SK-N-SH treated with all-trans-retinoic acid at 6 μM for 48 hours (cell line): ENCODE measurements around the gene MATR3.

Source experiments
- ARNTL ChIP-seq: fragments of 450-650 bp; formaldehyde crosslinking; IDR thresholded peaks from 2 replicates; pipeline ENCODE4 v1.5.0; 2020; ENCODE audit warnings: low read depth, mild to moderate bottlenecking, moderate library complexity, borderline replicate concordance
- BACH2 ChIP-seq: fragments of 250-450 bp; sonication (Bioruptor Pico); IDR thresholded peaks from 2 replicates; pipeline ENCODE4 v1.9.0; 2021; ENCODE audit warnings: mild to moderate bottlenecking, borderline replicate concordance
- GLIS3 ChIP-seq: fragments of 250-450 bp; sonication (Bioruptor Pico); IDR thresholded peaks from 2 replicates; pipeline ENCODE4 v1.5.0; 2020; ENCODE audit warnings: mild to moderate bottlenecking, moderate library complexity
- OSR1 ChIP-seq: fragments of 250-450 bp; sonication (Bioruptor Pico); IDR thresholded peaks from 2 replicates; pipeline ENCODE4 v1.8.0; 2022; ENCODE audit warnings: moderate library complexity, mild to moderate bottlenecking, inconsistent platforms
- POU6F1 ChIP-seq: fragments of 250-450 bp; sonication (Bioruptor Pico); IDR thresholded peaks from 2 replicates; pipeline ENCODE4 v1.8.0; 2021; ENCODE audit warnings: low read depth, mild to moderate bottlenecking, moderate library complexity, borderline replicate concordance
- RARB ChIP-seq: fragments of 250-450 bp; sonication (Bioruptor Pico); IDR thresholded peaks from 2 replicates; pipeline ENCODE4 v1.8.0; 2021; ENCODE audit warnings: mild to moderate bottlenecking, moderate library complexity
- TCF4 ChIP-seq: fragments of 250-450 bp; sonication (Bioruptor Pico); IDR thresholded peaks from 2 replicates; pipeline ENCODE4 v1.8.0; 2021; ENCODE audit warnings: mild to moderate bottlenecking, moderate library complexity, borderline replicate concordance
- ZC3H10 ChIP-seq: fragments of 250-450 bp; sonication (Bioruptor Pico); IDR thresholded peaks from 2 replicates; pipeline ENCODE4 v1.5.1; 2021; ENCODE audit warnings: mild to moderate bottlenecking, moderate library complexity
- ZFP3 ChIP-seq: fragments of 250-450 bp; sonication (Bioruptor Pico); IDR thresholded peaks from 2 replicates; pipeline ENCODE4 v1.5.0; 2020; ENCODE audit warnings: mild to moderate bottlenecking, moderate library complexity
- ZFP30 ChIP-seq: fragments of 450-650 bp; formaldehyde crosslinking; IDR thresholded peaks from 2 replicates; pipeline ENCODE4 v1.5.0; 2022; ENCODE audit warnings: mild to moderate bottlenecking, moderate library complexity
- ZNF8 ChIP-seq: fragments of 450-650 bp; formaldehyde crosslinking; IDR thresholded peaks from 2 replicates; pipeline ENCODE4 v1.5.0; 2020; ENCODE audit warnings: mild to moderate bottlenecking, moderate library complexity
- TF ChIP-seq, protein P1 (sequence below): fragments of 250-450 bp; sonication (Bioruptor Pico); IDR thresholded peaks from 2 replicates; pipeline ENCODE4 v1.5.0; 2020; ENCODE audit warnings: mild to moderate bottlenecking, moderate library complexity
- TF ChIP-seq, protein P2 (sequence below): fragments of 250-450 bp; sonication (Bioruptor Pico); IDR thresholded peaks from 2 replicates; pipeline ENCODE4 v1.8.0; 2020; ENCODE audit warnings: mild to moderate bottlenecking, moderate library complexity, borderline replicate concordance
- TF ChIP-seq, protein P3 (sequence below): fragments of 250-450 bp; sonication (Bioruptor Pico); IDR thresholded peaks from 2 replicates; pipeline ENCODE4 v1.5.1; 2021; ENCODE audit warnings: mild to moderate bottlenecking, moderate library complexity

- TF ChIP-seq, protein P1, sequence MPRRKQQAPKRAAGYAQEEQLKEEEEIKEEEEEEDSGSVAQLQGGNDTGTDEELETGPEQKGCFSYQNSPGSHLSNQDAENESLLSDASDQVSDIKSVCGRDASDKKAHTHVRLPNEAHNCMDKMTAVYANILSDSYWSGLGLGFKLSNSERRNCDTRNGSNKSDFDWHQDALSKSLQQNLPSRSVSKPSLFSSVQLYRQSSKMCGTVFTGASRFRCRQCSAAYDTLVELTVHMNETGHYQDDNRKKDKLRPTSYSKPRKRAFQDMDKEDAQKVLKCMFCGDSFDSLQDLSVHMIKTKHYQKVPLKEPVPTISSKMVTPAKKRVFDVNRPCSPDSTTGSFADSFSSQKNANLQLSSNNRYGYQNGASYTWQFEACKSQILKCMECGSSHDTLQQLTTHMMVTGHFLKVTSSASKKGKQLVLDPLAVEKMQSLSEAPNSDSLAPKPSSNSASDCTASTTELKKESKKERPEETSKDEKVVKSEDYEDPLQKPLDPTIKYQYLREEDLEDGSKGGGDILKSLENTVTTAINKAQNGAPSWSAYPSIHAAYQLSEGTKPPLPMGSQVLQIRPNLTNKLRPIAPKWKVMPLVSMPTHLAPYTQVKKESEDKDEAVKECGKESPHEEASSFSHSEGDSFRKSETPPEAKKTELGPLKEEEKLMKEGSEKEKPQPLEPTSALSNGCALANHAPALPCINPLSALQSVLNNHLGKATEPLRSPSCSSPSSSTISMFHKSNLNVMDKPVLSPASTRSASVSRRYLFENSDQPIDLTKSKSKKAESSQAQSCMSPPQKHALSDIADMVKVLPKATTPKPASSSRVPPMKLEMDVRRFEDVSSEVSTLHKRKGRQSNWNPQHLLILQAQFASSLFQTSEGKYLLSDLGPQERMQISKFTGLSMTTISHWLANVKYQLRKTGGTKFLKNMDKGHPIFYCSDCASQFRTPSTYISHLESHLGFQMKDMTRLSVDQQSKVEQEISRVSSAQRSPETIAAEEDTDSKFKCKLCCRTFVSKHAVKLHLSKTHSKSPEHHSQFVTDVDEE (CRISPR knock-in tag) = no peak
- TF ChIP-seq ARNTL (CRISPR knock-in tag) (no peak), GLIS3 (CRISPR knock-in tag) (no peak), POU6F1 (CRISPR knock-in tag) (no peak), OSR1 (CRISPR knock-in tag) (no peak), ZFP30 (no peak), BACH2 (CRISPR knock-in tag) (no peak), ZNF8 (CRISPR knock-in tag) (no peak), TCF4 (CRISPR knock-in tag) (no peak), ZFP3 (CRISPR knock-in tag) (no peak), ZC3H10 (CRISPR knock-in tag) (no peak), RARB (CRISPR knock-in tag) (no peak)
- TF ChIP-seq, protein P2, sequence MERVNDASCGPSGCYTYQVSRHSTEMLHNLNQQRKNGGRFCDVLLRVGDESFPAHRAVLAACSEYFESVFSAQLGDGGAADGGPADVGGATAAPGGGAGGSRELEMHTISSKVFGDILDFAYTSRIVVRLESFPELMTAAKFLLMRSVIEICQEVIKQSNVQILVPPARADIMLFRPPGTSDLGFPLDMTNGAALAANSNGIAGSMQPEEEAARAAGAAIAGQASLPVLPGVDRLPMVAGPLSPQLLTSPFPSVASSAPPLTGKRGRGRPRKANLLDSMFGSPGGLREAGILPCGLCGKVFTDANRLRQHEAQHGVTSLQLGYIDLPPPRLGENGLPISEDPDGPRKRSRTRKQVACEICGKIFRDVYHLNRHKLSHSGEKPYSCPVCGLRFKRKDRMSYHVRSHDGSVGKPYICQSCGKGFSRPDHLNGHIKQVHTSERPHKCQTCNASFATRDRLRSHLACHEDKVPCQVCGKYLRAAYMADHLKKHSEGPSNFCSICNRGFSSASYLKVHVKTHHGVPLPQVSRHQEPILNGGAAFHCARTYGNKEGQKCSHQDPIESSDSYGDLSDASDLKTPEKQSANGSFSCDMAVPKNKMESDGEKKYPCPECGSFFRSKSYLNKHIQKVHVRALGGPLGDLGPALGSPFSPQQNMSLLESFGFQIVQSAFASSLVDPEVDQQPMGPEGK = no peak
- TF ChIP-seq, protein P3, sequence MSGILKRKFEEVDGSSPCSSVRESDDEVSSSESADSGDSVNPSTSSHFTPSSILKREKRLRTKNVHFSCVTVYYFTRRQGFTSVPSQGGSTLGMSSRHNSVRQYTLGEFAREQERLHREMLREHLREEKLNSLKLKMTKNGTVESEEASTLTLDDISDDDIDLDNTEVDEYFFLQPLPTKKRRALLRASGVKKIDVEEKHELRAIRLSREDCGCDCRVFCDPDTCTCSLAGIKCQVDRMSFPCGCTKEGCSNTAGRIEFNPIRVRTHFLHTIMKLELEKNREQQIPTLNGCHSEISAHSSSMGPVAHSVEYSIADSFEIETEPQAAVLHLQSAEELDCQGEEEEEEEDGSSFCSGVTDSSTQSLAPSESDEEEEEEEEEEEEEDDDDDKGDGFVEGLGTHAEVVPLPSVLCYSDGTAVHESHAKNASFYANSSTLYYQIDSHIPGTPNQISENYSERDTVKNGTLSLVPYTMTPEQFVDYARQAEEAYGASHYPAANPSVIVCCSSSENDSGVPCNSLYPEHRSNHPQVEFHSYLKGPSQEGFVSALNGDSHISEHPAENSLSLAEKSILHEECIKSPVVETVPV (CRISPR knock-in tag) = no peak
Observed at GRCh38 chr5:139378941-139379361, 85.4 kb downstream of the MATR3 start.
